Activated gamma-delta T cell (primary cell): ENCODE data around the gene MTRF1.

Experiments used
- DNase-seq: peaks from one replicate; lab custom pipeline; 2025; lab: John Stamatoyannopoulos, UW
- total RNA-seq, 2 donors: gene quantifications; one replicate each; lab custom pipeline; 2026; lab: John Stamatoyannopoulos, UW

MTRF1 gene
- total RNA-seq: 48.3 to 52.9 reads per million in 2 donors

GRCh38 chr13:41263261-41263971 lies at the start of gene MTRF1:
Gene MTRF1 (minus strand): TSS chr13:41263576. CDS start chr13:41260907, 2,669 bp downstream.
- DNase-seq: peak; percentile 21

- DNase-seq: no peak
Observed at GRCh38 chr13:41313117-41313516, 49.7 kb upstream of the MTRF1 start.

GRCh38 chr13:41312176-41312500 lies 48.8 kb upstream of the MTRF1 start:
- no peak for DNase-seq

- DNase-seq: peak; percentile 41
Observed at GRCh38 chr13:41311406-41312175, 48.2 kb upstream of the MTRF1 start.

GRCh38 chr13:41310963-41311405 lies 47.6 kb upstream of the MTRF1 start, which contains the start of gene NAA16:
Gene NAA16 (plus strand): TSS chr13:41311267. CDS start chr13:41311529, 262 bp downstream.
- DNase-seq: peak; percentile 94

- DNase-seq: no peak
Observed at GRCh38 chr13:41307884-41308640, 44.7 kb upstream of the MTRF1 start.

- DNase-seq: no peak
Observed at GRCh38 chr13:41306271-41307145, 43.1 kb upstream of the MTRF1 start.

GRCh38 chr13:41304551-41304950 lies 41.2 kb upstream of the MTRF1 start:
- DNase-seq: no peak

- no peak for DNase-seq
Observed at GRCh38 chr13:41302743-41303142, 39.4 kb upstream of the MTRF1 start.

GRCh38 chr13:41299316-41300094 lies 36.1 kb upstream of the MTRF1 start:
- no peak for DNase-seq

GRCh38 chr13:41296879-41297646 lies 33.7 kb upstream of the MTRF1 start:
- DNase-seq: no peak

- no peak for DNase-seq
Observed at GRCh38 chr13:41295973-41296372, 32.6 kb upstream of the MTRF1 start.

- no peak for DNase-seq
Observed at GRCh38 chr13:41294914-41295313, 31.5 kb upstream of the MTRF1 start.

GRCh38 chr13:41293272-41293671 lies 29.9 kb upstream of the MTRF1 start:
- DNase-seq: no peak

- no peak for DNase-seq
Observed at GRCh38 chr13:41291246-41291645, 27.9 kb upstream of the MTRF1 start.

GRCh38 chr13:41289463-41289881 lies 26.1 kb upstream of the MTRF1 start:
- no peak for DNase-seq

- no peak for DNase-seq
Observed at GRCh38 chr13:41286370-41286769, 23.0 kb upstream of the MTRF1 start.

- no peak for DNase-seq
Observed at GRCh38 chr13:41284512-41285288, 21.3 kb upstream of the MTRF1 start.

GRCh38 chr13:41282129-41282571 lies 18.8 kb upstream of the MTRF1 start:
- DNase-seq: no peak
